ENCODE results near the gene SEC61A1. TPM values are rescaled to one million over a fixed set of nuclear protein-coding genes. Genes with fewer than 3 reads are reported as not detected.

Gene SEC61A1
- total RNA-seq, 2 donors from 2014 or later, result 152 to 174 TPM

- Histone ChIP-seq H3K4me3 (ENCODE audit: low read length) (no peak overlapping the region), H3K36me3 (ENCODE audit: control insufficient read depth, insufficient read depth, low read length) (peaks cover 64% of the 10 kb centered on the region), H3K9ac (ENCODE audit: extremely low read depth, low read length, poor library complexity, severe bottlenecking) (no peak overlapping the region), H3K9me3 (ENCODE audit: control insufficient read depth, low read length) (no peaks in the 10 kb centered on the region), H3K27ac (ENCODE audit: low read depth, low read length) (no peak overlapping the region), H3K4me1 (ENCODE audit: control insufficient read depth, insufficient read depth, low read length) (no peaks in the 10 kb centered on the region), H3K27me3 (ENCODE audit: control insufficient read depth, insufficient read depth, low read length, poor library complexity, severe bottlenecking) (no peaks in the 10 kb centered on the region)
- peak; percentile 40 for TF ChIP-seq CTCF (conservative IDR thresholded peaks at IDR 0.05)
- Mint-ChIP-seq H3K36me3 (ENCODE audit: low read depth) (peaks cover 54% of the 10 kb centered on the region), H3K4me1 (no peaks in the 10 kb centered on the region), H3K27ac (no peak overlapping the region), H3K9me3 (no peaks in the 10 kb centered on the region), H3K4me3 (no peak overlapping the region), H3K27me3 (ENCODE audit: insufficient read depth) (no peaks in the 10 kb centered on the region)
- 97% methylated on average over 1 of the region's 1 CpG; no CpG with 5 or more reads in 1 of the 2 experiments for WGBS, 2 experiments (ENCODE audit: insufficient coverage in 1 of 2, insufficient read length in 1 of 2)
- DNase-seq, result no peak
Measured at GRCh38 chr3:128089135-128089534, 36.9 kb downstream of the SEC61A1 start.

- peaks cover 58% of the 10 kb centered on the region for H3K36me3 Mint-ChIP-seq (ENCODE audit: low read depth)
- no peaks in the 10 kb centered on the region for H3K9me3 ChIP-seq (ENCODE audit: control insufficient read depth, low read length)
- no peak overlapping the region for H3K27ac ChIP-seq (ENCODE audit: low read depth, low read length)
- no peak overlapping the region for H3K4me3 Mint-ChIP-seq
- H3K27me3 ChIP-seq (ENCODE audit: control insufficient read depth, insufficient read depth, low read length, poor library complexity, severe bottlenecking), result no peaks in the 10 kb centered on the region
- H3K36me3 ChIP-seq (ENCODE audit: control insufficient read depth, insufficient read depth, low read length), result peaks cover 61% of the 10 kb centered on the region
- 83 to 91% methylated on average over 1 to 2 of the region's 2 CpGs for WGBS, 2 experiments (ENCODE audit: insufficient coverage in 1 of 2, insufficient read length in 1 of 2)
- no peak for TF ChIP-seq CTCF (conservative IDR thresholded peaks at IDR 0.05)
- H3K27ac Mint-ChIP-seq, result no peak overlapping the region
- no peaks in the 10 kb centered on the region for H3K9me3 Mint-ChIP-seq
- no peak for DNase-seq
- no peaks in the 10 kb centered on the region for H3K27me3 Mint-ChIP-seq (ENCODE audit: insufficient read depth)
- H3K9ac ChIP-seq (ENCODE audit: extremely low read depth, low read length, poor library complexity, severe bottlenecking), result no peak overlapping the region
- peaks cover 3% of the 10 kb centered on the region for H3K4me1 Mint-ChIP-seq
- no peak overlapping the region for H3K4me3 ChIP-seq (ENCODE audit: low read length)
- H3K4me1 ChIP-seq (ENCODE audit: control insufficient read depth, insufficient read depth, low read length), result no peaks in the 10 kb centered on the region
Measured at GRCh38 chr3:128091586-128091985, 39.3 kb downstream of the SEC61A1 start.

GRCh38 chr3:128094295-128095151, 42.3 kb downstream of the SEC61A1 start:
- Mint-ChIP-seq H3K27ac (no peak overlapping the region), H3K4me3 (no peak overlapping the region), H3K4me1 (peaks cover 12% of the 10 kb centered on the region), H3K9me3 (no peaks in the 10 kb centered on the region), H3K36me3 (ENCODE audit: low read depth) (peaks cover 68% of the 10 kb centered on the region), H3K27me3 (ENCODE audit: insufficient read depth) (no peaks in the 10 kb centered on the region)
- Histone ChIP-seq H3K9me3 (ENCODE audit: control insufficient read depth, low read length) (no peaks in the 10 kb centered on the region), H3K27me3 (ENCODE audit: control insufficient read depth, insufficient read depth, low read length, poor library complexity, severe bottlenecking) (no peaks in the 10 kb centered on the region), H3K4me1 (ENCODE audit: control insufficient read depth, insufficient read depth, low read length) (peaks cover 16% of the 10 kb centered on the region), H3K27ac (ENCODE audit: low read depth, low read length) (no peak overlapping the region), H3K36me3 (ENCODE audit: control insufficient read depth, insufficient read depth, low read length) (peaks cover 73% of the 10 kb centered on the region), H3K9ac (ENCODE audit: extremely low read depth, low read length, poor library complexity, severe bottlenecking) (no peak overlapping the region), H3K4me3 (ENCODE audit: low read length) (no peak overlapping the region)
- TF ChIP-seq CTCF (conservative IDR thresholded peaks at IDR 0.05), result no peak
- no peak for DNase-seq
- 92 to 95% methylated on average over 4 to 12 of the region's 13 CpGs for WGBS, 2 experiments (ENCODE audit: insufficient coverage in 1 of 2, insufficient read length in 1 of 2)
